K562 (cell line): ENCODE measurements around the gene PAX5.

Source experiments
- CREB1 ChIP-seq, 2 experiments: sonication (generic) in 1 of 2; formaldehyde crosslinking in 1 of 2; IDR thresholded peaks; 2 replicates each; pipeline versions ENCODE4 v1.6.1 to v1.8.0; 2012 to 2022; ENCODE audit warnings: inconsistent platforms in 1 of 2, mild to moderate bottlenecking in 1 of 2, missing genetic modification reagents in 1 of 2, moderate library complexity in 1 of 2
- CTCF ChIP-seq, 3 experiments: IDR thresholded peaks in 2 of 3; conservative IDR thresholded peaks in 1 of 3; 2 replicates each; pipeline ENCODE4 v1.5.1; 2011 to 2012; ENCODE audit warnings: low read length in 3 of 3, mild to moderate bottlenecking in 3 of 3, control low read depth in 2 of 3, improper control_type of control experiment in 1 of 3, inconsistent platforms in 1 of 3, low read depth in 1 of 3, mixed read lengths in 1 of 3, moderate library complexity in 1 of 3; ENCODE audit not compliant: insufficient read depth in 2 of 3
- TF ChIP-seq, protein P1 (sequence below): sonication (generic); formaldehyde crosslinking; IDR thresholded peaks from 2 replicates; pipeline ENCODE4 v1.8.0; 2022; ENCODE audit warnings: mild to moderate bottlenecking, low read depth, missing genetic modification reagents

DNA sequence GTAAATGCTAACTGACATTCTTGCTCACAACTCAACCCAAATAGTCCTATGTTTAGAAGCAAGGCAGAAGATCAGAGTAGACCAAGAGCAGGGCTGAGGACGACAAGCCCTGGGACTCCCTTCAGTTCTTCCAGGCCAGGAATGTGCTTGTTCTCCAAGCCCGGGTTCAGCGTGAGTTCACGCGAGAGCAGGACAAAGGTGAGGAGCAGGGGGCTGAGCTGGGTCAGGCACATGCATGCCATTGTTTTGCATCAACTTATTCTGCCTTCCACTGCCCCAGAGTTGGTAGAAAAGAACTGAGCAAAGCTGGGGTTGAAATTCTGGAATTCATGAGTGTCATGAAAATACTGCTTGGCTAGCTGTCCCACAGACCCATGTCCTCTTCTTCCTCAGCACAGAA is 206.5 kb downstream of the PAX5 start:
- TF ChIP-seq, protein P1, sequence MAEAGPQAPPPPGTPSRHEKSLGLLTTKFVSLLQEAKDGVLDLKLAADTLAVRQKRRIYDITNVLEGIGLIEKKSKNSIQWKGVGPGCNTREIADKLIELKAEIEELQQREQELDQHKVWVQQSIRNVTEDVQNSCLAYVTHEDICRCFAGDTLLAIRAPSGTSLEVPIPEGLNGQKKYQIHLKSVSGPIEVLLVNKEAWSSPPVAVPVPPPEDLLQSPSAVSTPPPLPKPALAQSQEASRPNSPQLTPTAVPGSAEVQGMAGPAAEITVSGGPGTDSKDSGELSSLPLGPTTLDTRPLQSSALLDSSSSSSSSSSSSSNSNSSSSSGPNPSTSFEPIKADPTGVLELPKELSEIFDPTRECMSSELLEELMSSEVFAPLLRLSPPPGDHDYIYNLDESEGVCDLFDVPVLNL (CRISPR knock-in tag) = no peak
- TF ChIP-seq CREB1 (IDR thresholded peaks at IDR 0.05) (no peak), CREB1 (CRISPR knock-in tag; IDR thresholded peaks at IDR 0.05) (no peak), CTCF (IDR thresholded peaks at IDR 0.05 in 2 of 3, conservative IDR thresholded peaks at IDR 0.05 in 1 of 3; ENCODE audit: insufficient read depth in 2 of 3, low read depth in 1 of 3, low read length in 3 of 3) (no peak)
